ENCODE measurements around the gene ATF3.

The ATF3 gene

DNA sequence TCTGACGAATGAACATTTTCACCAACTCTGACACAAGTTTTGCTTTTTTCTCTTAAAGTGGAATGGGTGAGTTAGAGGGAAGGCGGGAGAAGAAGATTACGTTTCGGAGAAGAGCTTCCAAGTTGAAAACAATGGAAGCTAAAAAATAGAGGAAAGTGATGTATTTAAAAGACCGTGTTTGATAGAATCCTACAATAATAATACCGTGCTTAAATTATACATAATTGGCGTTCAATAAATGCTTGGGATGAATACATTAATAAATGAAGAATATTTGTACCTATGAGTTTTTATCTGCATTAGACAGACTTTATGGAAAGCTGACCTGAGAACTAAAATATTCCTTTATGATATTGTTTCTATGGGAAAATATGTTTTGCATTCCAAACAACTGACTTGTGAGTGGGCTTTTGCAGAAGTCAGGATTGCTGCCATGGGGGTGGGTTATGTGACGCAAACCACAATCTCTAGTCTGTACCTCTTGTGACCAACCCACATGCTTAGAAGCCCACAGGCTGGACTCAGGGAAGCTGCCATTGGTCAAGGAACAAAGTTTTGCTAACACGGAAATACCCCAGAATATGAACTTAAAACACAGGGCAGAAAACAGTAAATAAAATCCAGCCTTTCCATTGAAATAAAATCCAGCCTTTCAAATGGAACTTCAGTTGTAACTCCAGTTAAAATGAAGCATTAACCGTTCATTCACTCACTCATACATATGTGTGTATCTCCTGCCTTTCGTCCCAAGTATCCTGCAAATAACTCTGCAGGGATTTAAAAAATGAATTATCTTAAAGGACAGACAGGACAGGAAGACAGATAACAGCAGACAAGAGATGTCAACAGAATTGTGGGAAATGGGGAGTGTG, 21.3 kb upstream of the ATF3 start:
- DNase-seq: no peak

DNA sequence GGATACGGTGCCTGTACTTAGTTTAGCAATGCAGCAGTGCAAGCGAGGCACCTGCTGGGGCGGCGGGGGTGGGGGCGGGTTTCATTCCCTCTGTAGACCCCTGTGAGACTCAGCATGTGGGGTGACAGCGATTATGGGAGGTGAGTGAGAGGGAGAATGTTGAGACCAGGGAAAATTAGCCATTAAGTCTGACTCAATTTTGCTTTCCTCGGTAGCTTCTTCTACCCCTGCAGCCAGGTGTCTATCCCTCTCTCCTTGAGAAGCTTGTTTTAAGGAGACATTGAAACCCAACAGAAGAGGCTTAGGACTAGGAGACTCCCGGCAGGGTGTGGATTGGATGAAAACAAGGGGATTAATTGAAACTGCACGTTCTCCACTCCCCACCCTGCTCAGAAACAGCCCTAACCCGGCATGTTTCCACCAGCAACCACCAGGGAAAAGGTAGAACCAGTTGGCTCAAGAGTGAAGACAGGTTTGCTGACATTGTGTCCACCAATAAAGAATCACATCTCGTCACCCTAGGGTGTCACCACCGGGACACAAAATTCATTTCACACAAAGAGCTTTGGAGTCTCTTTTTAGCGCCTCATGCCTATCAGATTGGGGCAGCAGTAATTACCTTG, 20.6 kb upstream of the ATF3 start:
- DNase-seq: no peak

DNA sequence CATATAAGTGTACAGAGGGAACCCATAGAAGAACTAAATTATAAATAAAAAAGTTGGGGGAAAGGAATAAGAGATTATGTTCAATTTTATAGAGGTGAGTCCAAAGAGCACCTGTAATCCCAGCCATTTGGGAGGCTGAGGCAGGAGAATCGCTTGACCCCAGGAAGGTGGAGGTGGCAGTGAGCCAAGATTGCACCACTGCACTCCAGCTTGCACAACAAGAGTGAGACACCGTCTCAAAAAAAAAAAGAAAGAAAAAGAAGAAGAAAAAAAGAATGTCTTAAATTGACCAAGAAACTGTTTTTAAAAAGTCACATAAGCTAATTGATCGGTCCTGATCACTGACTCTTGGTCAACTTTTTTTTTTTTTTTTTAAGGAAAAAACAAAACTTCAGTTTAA, 19.1 kb upstream of the ATF3 start:
- DNase-seq: no peak

DNA sequence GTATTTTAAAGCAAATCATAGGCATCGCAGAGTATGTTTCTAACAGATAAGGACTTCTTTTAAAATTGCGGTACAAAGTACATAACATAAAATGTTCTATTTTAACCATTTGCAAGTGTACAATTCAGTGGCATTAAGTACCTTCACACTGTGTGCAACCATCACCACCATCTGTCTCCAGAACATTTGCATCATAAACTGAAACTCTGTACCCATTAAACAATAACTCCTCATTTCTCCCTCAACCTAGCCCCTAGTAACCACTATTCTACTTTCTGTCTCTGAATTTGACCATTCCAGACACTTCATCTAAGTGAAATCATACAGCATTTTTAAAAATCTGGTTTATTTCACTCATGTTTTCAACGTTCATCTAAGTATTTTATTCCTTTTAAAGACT, 16.6 kb upstream of the ATF3 start:
- no peak for DNase-seq

DNA sequence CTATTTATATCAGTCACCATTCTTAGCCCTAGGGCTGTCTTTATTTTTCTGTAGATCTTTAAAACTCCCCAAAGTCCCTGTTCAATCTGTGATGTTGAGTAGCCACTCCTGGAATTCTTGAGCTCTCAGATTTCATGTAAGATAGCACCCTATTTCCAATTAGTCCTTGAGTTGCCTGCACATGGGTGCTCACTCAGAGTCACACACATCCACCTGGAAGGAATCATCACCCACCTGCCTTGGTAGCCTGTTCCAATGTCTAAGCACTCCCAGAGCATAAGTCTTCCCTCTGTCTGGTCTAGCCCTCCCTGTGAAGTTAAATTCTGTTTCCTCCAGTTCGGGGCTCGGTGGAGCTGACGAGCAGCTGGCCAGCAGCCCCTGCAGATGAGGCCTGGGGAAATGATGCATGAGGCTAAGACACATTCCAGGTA, 14.7 kb upstream of the ATF3 start:
- no peak for DNase-seq

DNA sequence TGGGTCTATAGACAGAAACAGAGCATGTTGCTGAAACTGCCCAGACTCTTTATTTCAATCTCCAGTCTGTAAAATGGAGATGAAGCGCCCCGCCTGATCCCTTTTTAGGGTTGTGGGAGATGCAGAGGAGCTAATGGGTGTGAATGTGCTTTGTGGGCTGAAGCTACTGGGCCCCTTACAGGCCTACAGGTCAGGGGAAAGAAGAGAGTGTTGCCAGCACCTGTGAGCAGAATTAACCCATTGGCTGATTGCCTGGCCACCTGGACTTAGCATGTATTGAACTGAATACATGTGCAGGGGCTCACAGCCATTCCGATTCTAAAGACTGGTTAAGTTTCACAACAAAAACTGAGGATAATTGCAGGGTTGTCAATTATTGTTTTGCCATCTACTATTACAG, 13.9 kb upstream of the ATF3 start:
- no peak for DNase-seq

DNA sequence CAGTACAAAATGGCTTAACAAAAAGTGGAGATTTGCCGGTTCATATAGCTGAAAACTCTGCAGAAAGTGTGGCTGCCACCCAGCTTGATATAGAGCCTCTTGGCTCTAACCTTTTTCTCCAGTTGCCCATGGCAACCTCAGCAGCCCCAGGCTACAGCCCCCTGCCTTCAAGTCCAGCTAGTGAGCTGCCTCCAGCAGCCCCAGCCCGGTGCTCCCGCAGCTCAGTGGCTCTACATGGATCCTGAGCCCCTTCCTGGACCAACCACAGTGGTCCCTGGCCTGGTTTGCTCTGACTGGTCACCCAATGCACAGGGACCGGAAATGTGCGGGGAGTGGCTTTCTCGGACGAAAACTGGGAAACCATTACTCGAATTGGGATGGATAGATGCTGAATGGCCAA, 13.3 kb upstream of the ATF3 start:
- DNase-seq: no peak

DNA sequence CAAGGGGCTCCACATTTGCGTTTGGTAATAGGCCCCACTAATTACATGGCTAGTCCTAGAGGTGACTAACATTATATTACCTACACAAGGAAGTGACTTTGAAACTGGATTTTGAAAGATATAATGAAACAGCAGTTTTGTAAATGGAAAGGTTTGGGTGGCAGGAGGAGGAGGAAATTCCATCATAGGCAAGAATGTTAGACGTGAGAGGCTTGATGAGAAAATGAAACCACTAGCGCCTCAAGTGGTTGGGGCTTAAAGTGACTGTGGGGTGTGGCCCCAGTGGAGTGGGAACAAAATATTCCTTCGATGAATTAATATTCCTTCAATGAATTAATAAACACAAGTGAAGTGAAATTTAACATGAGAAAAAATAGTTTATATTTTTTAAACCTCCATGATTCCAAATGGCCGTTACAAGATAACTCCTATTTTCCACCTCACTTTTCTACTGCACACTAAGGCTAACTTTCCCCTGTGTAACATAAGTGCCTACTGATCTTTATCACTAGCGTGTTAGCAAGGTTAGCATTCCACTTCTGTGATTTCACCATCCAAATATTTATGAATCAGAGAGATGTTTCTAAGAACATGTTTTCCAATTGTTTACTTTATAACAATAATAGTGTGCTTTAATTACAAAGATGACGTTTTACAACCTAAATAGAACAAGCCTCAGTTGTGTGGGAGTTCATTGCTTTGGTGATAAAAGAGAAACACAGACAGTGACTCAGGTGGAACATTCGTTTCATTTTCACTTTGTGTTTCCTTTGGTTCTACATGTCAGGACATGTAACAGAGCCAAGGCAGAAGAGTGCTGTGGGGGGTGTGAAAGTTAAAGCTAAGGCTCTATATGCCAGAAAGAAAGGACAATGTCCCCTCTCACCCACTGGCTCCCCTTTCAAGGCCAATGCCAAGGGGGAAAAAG, 12.5 kb upstream of the ATF3 start:
- no peak for DNase-seq

DNA sequence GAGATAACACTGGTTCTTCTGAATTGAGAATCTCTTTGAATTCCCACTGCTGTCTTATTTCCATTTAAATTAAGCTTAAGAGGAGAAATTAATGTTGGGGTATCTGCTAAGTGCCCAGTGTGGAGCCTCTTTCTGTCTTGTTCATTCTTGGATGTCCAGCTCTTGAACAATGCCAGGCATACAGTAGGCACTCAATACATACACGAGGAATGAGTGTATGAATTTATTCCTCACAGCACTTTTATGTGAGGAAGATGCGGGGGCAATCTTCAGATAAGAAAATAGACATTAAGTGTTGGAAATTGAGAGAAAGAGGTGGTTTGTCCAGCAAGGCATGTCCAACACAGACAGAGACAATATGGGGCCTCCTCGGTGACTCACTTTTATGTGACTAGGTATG, 11.8 kb upstream of the ATF3 start:
- DNase-seq: no peak

DNA sequence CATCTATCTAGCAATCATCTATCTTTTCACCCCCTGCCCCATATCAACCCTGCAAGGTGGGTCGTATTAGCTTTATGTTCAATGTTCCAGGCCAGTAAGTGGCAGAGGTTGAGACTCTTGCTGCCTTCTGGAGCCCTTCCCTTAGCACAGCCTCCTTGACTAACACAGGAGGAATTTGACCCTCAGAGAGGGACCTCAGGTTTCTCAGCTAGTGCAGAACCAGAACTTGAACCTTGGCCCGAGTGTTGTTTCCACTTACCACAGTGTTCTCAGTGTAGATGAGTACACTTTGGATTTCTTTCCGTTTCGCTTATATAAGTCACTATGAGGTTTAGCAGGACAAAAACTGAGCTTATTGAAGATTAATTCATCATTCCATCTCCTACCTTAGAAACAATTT, 11.1 kb upstream of the ATF3 start:
- no peak for DNase-seq

DNA sequence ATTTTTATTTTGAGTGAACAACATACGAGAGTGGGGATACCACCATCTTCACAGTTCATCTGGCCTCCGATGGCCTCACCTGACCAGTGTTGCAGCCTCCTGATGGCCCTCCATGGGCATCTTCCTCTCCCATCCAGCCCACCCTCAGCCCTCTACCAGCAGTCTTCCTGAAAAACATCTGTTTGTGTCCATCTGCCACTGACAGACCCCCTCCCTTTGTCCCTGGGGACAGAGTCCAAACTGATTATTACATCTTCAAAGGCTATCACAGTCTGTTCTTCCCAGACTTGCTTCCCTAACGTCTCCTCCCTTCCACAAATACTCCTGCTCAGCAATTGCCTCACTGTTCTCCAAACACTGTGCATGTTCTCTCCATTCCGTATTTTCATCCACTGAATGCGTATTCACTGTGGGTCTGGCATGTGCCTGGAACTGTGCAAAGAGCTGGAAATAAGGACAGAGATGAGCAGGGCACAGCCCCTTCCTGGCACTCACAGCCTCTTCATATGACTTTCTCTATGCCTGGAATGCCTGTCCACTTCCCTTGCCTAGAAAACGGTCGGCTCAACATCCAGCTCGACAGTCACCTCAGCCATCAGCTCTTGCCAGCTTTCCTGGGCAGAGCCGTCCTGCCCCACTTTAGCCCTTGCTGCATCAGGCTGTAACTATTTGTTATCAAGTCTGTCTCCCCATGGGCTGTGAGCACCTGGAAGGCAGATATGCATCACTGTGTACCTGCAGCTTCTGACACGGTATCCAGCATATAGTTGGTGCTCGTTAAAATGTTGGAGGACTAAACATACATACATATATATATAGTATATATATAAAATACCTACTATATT, 8.3 kb upstream of the ATF3 start:
- no peak for DNase-seq

DNA sequence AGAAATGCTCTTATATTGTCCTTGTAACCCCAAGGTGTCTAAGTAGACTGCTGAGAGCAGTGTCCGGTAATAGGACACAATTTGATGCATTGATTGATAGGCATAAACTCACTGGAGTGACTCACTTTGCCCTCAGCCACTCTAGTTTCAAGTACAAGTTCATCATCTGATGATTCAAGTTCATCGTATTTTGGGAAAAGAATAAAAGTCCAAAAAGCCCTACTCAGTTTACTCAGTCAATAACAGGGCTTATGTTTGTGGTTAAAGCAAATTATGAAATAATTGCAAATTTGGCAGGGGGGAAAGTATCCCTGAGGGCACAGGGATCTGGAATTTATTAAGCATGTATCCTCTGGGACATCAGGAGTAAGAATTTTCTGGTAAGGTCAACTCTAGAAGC, 7.6 kb upstream of the ATF3 start:
- no peak for DNase-seq

DNA sequence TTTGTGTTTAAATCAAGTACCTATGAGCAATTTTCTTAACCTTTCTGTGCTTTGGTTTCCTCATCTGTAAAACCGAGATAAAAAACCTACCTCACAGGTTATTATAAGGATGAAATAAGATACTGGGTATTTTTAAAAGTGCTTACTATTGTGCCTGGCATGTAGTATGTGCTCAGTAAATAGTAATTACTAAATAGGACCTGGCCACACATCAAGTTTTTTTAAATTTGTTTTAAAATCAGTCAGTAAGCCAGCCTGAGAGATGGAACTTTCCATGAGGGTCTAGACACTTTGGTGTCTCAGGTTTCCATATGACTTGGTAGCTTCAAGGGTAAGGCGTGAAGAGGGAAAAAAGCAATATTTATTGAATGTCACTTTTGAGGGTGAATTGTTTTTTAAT, 7.0 kb upstream of the ATF3 start:
- DNase-seq: no peak

DNA sequence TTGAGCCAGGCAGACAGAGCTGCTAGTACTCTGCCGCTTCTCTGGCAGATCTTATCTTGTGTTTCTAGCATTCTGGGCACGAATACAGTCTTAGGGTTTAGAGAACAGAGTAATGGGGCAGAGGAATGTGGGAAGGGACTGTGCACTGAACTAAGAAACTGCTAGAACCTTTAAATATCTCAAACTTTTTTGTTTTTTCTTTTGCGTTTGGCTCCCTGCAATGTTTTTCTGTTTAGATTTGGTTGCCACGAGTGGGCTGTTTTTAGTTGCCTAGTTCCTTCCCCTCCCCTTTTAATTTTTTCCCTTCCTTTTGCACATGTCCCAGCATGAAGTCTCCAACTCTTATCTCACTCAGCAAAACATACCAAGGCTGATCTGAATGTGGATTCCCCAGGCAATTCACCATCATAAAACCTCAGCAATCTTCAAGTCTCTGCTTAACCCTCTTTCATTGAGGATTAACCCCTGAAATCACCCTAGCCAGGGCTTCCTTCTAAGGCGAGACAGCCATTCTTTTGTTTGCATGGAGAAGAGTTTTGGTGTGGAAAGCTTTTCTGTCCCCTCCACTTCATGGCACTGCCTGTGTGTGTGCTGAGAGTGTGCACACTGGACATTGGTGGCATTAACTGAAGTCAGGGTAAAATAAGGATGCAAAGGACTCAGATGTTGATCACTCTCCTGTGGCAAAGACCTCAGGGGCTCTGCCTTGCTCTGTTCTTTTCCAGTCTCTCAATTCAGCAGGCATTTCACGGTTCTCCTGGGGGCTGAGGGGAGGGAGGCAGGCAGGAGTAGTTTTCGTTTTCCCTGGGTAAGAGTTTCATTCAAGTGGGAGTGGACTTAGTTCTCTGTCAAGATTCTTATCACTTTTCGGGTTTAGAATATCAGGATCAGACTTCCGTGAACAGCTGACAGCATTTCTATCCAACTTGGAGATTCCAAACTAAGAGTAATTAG, 2.8 kb upstream of the ATF3 start:
- DNase-seq: no peak

DNA sequence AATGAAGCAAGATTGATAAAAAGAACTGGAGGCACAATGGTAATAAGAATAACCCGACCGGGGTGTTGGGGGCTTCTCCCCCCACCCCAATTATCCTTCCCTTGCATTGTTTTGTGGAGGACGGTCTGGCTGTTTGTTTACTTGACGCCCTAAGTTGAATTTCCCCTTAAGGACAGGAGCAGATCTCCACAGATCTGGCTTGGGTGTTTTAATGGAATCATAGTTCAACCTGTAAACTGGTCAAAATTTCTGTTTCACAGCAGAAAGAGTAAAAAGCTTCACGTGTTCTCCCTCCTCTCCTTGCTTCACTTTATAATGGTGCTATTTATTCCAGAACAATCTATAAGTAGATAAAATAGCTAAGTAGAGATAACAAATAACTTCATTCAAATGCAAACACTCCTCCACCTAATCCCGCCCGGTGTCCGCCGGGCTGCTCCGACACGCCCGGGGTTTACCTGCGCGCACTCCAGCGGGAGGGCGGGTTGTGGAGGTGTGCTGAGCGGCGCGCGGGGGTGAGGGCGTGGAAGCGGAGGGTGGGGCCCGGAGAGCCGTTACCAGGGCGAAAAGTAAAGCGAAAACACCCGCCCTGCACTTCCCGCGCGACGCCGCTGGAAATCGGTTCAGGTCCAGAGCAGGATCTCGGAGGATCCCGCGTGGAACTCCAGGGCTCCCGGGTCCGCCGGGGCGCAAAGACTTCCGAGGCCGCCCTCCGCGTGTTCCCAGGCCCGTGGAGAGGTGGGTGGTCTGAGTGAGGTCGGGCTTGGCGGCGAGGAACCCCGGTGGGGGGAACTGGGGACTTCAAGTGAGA, 2.0 kb upstream of the ATF3 start:
- DNase-seq: peak; percentile 68

DNA sequence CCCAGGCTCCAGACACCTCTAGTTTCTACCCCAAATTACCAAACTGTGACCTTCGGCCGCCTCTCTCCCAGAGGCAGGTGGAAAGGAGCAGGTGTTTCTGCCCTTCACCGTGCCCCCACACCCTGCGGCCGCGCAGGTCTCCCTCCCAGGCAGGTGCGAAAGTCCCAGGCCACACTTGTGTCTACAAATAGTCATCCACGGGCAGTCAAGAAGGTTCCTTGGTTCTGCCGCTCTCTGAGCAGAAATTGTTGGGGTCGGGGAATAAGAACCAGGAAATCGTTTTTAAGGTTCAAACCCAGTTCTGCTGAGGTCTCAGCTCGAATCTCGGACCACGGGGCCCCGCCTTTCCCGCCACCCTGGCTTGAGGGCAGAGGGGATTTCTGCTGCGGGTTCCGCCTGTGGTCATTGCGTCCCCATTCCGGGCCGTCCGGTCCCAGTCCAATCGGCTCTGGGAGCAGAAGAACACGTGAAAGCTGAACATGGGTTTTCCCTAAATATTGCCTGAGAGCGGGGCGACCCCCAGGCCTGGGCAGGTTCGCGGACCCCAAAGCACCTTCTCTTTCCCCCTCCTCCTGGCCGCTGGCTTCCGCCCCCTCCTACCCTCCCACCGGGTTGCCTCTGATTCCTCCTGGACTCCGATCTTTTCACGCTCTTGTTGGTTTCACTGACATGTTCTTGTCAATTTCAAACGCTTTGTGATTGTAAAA, 1.2 kb upstream of the ATF3 start:
- peak; percentile 50 for DNase-seq

DNA sequence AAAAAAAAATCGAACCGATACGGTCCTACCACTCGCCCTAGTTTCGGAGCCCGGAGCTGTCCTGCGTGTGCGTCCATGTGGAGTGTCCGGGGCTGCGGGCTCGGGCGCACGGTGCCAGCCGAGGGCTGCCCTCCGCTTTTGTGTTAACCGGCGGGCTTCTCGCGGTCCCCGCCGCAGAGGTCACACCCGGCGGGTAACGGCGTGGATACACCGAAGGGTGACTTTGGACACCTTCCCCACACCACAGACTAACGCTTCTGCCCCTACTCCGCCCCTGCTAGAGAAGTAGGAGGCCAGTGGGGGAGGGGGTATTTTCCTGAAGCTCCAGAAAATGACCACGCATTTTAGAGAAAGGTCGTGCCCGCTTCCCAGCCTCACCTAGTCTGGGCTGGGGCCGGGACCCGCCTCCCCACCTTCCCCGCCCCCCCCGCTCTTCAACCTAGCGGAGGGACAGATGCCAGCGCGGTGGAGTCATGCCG, 609 bp upstream of the ATF3 start:
- DNase-seq: no peak

DNA sequence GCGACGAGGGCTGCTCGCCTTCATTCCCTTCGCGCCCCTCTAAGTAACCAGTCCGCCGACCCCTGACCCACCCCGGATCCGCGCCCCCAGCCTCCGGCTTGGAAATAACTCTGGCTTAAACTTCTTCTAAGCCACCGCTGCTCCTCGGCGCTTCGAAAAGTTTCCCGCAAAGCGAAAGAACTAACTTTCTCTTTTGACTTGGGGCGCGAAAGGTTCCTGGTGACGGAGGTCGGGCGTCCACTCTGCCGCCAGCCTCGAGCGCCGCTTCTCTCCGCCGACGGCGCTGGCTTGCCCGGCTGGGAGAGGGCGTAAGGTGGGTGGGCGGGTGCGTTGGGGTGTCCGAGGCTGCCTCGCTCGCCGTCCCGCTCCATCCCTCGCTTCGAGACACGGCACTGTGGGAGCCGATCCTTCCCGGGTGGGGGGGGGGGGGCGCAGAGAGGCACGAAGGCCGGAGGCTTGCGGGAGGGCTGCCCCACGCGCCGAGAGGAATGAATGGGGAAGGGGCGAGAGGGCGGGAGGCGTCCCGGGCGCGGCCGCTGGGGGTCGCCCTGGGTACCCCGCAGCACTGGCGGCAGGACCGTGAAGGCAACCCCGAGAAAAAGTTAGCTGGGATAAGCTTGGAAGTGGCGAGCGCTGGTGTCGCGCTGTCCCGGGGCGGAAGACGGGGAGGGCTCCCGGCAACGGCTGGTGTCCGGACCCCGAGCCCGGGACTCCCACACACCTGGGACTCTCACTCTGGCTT, 569 bp downstream of the ATF3 start:
- peak; percentile 56 for DNase-seq
